ENCODE measurements around the gene ARRB1.

The ARRB1 gene

GRCh38 chr11:75351541-75351790 lies at the start of gene ARRB1:
TSS of gene ARRB1 (minus strand) at chr11:75351661. CDS start at chr11:75351607, 54 bp downstream.
- TF ChIP-seq, protein P1, sequence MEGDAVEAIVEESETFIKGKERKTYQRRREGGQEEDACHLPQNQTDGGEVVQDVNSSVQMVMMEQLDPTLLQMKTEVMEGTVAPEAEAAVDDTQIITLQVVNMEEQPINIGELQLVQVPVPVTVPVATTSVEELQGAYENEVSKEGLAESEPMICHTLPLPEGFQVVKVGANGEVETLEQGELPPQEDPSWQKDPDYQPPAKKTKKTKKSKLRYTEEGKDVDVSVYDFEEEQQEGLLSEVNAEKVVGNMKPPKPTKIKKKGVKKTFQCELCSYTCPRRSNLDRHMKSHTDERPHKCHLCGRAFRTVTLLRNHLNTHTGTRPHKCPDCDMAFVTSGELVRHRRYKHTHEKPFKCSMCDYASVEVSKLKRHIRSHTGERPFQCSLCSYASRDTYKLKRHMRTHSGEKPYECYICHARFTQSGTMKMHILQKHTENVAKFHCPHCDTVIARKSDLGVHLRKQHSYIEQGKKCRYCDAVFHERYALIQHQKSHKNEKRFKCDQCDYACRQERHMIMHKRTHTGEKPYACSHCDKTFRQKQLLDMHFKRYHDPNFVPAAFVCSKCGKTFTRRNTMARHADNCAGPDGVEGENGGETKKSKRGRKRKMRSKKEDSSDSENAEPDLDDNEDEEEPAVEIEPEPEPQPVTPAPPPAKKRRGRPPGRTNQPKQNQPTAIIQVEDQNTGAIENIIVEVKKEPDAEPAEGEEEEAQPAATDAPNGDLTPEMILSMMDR (IDR thresholded peaks at IDR 0.05; ENCODE audit: control insufficient read depth, insufficient read depth, low read depth, low read length, missing control alignments), result no peak
- DNase-seq (ENCODE audit: low read depth), result no peak
- peak within 1 kb of the TSS; percentile 58 for H3K4me3 ChIP-seq (ENCODE audit: control insufficient read depth, low read depth, low read length)

GRCh38 chr11:75400146-75400865 lies 48.8 kb upstream of the ARRB1 start:
- no peak for DNase-seq (ENCODE audit: low read depth)
- peak overlapping the region; percentile 80 for H3K4me3 ChIP-seq (ENCODE audit: control insufficient read depth, low read depth, low read length)
- TF ChIP-seq, protein P1 (IDR thresholded peaks at IDR 0.05; ENCODE audit: control insufficient read depth, insufficient read depth, low read depth, low read length, missing control alignments), result no peak

GRCh38 chr11:75399344-75400145 lies 48.1 kb upstream of the ARRB1 start, which contains the start of gene RPS3:
TSS of gene RPS3 (plus strand) at chr11:75399518. CDS start at chr11:75399548, 30 bp downstream.
- peak; percentile 61 for DNase-seq (ENCODE audit: low read depth)
- TF ChIP-seq, protein P1 (IDR thresholded peaks at IDR 0.05; ENCODE audit: control insufficient read depth, insufficient read depth, low read depth, low read length, missing control alignments), result no peak
- peak within 1 kb of the TSS; percentile 80 for H3K4me3 ChIP-seq (ENCODE audit: control insufficient read depth, low read depth, low read length)

DNA sequence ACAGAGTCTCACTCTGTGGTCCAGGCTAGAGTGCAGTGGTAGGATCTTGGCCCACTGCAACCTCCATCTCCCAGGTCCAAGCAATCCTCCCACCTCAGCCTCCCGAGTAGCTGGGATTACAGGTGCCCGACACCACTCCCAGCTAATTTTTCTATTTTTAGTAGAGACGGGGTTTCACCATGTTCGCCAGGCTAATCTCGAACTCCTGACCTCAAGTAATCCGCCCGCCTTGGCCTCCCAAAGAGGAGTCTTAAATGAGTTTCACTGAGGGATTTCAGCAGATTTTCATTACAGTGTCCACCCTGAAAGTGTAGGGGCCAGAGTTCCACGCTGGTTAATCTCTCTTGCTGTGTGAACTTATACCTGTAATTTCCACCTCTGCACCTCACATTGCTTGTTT lies 47.4 kb upstream of the ARRB1 start:
- TF ChIP-seq, protein P1 (IDR thresholded peaks at IDR 0.05; ENCODE audit: control insufficient read depth, insufficient read depth, low read depth, low read length, missing control alignments), result no peak
- no peak for DNase-seq (ENCODE audit: low read depth)
- no peak overlapping the region for H3K4me3 ChIP-seq (ENCODE audit: control insufficient read depth, low read depth, low read length)

- TF ChIP-seq, protein P1 (IDR thresholded peaks at IDR 0.05; ENCODE audit: control insufficient read depth, insufficient read depth, low read depth, low read length, missing control alignments), result no peak
- no peak for DNase-seq (ENCODE audit: low read depth)
- H3K4me3 ChIP-seq (ENCODE audit: control insufficient read depth, low read depth, low read length), result no peak overlapping the region
Observed at GRCh38 chr11:75394085-75394840, 42.8 kb upstream of the ARRB1 start.

- no peak overlapping the region for H3K4me3 ChIP-seq (ENCODE audit: control insufficient read depth, low read depth, low read length)
- TF ChIP-seq, protein P1 (IDR thresholded peaks at IDR 0.05; ENCODE audit: control insufficient read depth, insufficient read depth, low read depth, low read length, missing control alignments), result no peak
- DNase-seq (ENCODE audit: low read depth), result no peak
Observed at GRCh38 chr11:75389925-75390324, 38.5 kb upstream of the ARRB1 start.
